ENCODE data around the gene ZNF69.

Gene ZNF69

DNA sequence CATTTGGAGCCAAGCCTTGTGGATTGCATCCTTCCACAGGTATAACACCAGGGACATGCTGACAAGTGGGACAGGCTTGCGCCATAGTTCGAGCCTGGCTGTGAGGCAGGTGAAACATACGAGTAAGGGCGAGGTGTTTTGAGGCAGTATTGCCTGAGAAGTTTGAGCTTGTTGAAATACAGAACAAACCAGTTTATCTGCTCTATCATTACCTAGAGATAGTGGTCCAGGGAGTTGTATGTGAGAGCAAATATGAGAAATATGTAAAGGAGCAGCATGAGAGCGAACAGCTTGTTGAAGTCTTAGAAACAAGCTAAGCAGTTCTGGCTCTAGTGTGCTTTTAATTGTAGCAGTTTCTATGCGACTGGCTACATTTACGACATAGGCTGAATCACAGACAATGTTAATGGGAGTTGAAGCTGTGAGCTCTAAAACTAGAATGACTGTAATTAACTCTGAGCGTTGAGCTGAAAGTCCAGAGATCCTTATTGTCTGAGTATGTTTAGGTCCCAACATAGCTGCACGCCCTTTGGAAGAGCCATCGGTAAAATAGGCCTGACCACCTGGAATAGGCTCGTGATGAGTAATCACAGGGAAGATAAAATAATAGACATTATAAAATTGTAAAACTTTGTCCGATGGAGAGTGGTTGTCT lies 30.9 kb upstream of the ZNF69 start:
- no peak for TF ChIP-seq SIN3A (IDR thresholded peaks at IDR 0.05; ENCODE audit: borderline replicate concordance, insufficient read depth, low read length)
- TF ChIP-seq, protein P1, sequence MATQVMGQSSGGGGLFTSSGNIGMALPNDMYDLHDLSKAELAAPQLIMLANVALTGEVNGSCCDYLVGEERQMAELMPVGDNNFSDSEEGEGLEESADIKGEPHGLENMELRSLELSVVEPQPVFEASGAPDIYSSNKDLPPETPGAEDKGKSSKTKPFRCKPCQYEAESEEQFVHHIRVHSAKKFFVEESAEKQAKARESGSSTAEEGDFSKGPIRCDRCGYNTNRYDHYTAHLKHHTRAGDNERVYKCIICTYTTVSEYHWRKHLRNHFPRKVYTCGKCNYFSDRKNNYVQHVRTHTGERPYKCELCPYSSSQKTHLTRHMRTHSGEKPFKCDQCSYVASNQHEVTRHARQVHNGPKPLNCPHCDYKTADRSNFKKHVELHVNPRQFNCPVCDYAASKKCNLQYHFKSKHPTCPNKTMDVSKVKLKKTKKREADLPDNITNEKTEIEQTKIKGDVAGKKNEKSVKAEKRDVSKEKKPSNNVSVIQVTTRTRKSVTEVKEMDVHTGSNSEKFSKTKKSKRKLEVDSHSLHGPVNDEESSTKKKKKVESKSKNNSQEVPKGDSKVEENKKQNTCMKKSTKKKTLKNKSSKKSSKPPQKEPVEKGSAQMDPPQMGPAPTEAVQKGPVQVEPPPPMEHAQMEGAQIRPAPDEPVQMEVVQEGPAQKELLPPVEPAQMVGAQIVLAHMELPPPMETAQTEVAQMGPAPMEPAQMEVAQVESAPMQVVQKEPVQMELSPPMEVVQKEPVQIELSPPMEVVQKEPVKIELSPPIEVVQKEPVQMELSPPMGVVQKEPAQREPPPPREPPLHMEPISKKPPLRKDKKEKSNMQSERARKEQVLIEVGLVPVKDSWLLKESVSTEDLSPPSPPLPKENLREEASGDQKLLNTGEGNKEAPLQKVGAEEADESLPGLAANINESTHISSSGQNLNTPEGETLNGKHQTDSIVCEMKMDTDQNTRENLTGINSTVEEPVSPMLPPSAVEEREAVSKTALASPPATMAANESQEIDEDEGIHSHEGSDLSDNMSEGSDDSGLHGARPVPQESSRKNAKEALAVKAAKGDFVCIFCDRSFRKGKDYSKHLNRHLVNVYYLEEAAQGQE (IDR thresholded peaks at IDR 0.05; ENCODE audit: insufficient read depth in 1 of 2, low read depth in 2 of 2, low read length in 2 of 2), result no peak
- no peak for TF ChIP-seq FOXP2 (optimal IDR thresholded peaks at IDR 0.05; ENCODE audit: borderline replicate concordance, extremely low read depth, extremely low read length, insufficient read depth)
- TF ChIP-seq POLR2AphosphoS5 (IDR thresholded peaks at IDR 0.05; ENCODE audit: low read depth, low read length), result no peak
- TF ChIP-seq TAF1 (IDR thresholded peaks at IDR 0.05; ENCODE audit: borderline replicate concordance, insufficient read depth, low read length), result no peak

DNA sequence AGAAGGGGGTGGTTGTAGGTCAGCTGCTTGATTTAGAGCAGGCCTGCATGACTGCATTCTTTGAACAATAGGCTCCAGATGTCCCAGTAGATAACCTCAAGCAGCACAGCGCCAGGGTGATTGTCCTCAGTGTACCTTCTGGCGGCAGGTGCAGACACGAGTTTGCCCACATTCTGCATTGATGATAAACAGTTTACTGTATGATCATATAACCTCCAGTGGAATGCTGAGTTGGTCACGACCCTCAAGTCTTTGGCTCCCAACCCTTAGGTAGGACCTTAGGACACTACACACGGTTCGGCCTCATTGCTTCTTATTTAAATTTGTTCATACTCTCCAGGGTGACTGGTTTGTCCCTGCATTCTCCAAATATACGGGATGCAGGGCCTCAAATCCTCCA lies 26.9 kb upstream of the ZNF69 start:
- TF ChIP-seq TAF1 (IDR thresholded peaks at IDR 0.05; ENCODE audit: borderline replicate concordance, insufficient read depth, low read length) (no peak), POLR2AphosphoS5 (IDR thresholded peaks at IDR 0.05; ENCODE audit: low read depth, low read length) (no peak), FOXP2 (optimal IDR thresholded peaks at IDR 0.05; ENCODE audit: borderline replicate concordance, extremely low read depth, extremely low read length, insufficient read depth) (no peak), SIN3A (IDR thresholded peaks at IDR 0.05; ENCODE audit: borderline replicate concordance, insufficient read depth, low read length) (no peak)
- TF ChIP-seq, protein P1 (IDR thresholded peaks at IDR 0.05; ENCODE audit: insufficient read depth in 1 of 2, low read depth in 2 of 2, low read length in 2 of 2), result no peak

DNA sequence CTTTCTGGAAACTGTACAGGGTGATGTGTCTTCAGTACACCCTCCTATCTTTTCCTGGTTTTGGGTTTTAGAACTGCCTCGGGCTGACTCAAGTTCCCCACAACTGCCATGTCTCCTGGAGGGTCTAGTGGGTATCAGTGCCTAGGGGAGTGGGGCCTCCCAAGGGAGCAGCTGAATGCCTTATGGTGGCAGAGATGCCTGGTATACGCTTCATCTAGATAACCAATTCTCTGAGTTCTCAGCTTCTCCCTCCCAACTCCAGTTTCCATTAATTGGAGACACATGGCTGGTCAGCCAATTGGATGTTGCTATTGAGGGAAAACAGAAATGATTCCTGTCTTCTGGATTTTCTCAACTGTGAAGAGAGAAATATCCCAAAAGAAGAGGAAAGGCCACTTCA lies 26.3 kb upstream of the ZNF69 start:
- TF ChIP-seq, protein P1 (IDR thresholded peaks at IDR 0.05; ENCODE audit: insufficient read depth in 1 of 2, low read depth in 2 of 2, low read length in 2 of 2), result no peak
- TF ChIP-seq POLR2AphosphoS5 (IDR thresholded peaks at IDR 0.05; ENCODE audit: low read depth, low read length) (no peak), FOXP2 (optimal IDR thresholded peaks at IDR 0.05; ENCODE audit: borderline replicate concordance, extremely low read depth, extremely low read length, insufficient read depth) (no peak), TAF1 (IDR thresholded peaks at IDR 0.05; ENCODE audit: borderline replicate concordance, insufficient read depth, low read length) (no peak), SIN3A (IDR thresholded peaks at IDR 0.05; ENCODE audit: borderline replicate concordance, insufficient read depth, low read length) (no peak)

DNA sequence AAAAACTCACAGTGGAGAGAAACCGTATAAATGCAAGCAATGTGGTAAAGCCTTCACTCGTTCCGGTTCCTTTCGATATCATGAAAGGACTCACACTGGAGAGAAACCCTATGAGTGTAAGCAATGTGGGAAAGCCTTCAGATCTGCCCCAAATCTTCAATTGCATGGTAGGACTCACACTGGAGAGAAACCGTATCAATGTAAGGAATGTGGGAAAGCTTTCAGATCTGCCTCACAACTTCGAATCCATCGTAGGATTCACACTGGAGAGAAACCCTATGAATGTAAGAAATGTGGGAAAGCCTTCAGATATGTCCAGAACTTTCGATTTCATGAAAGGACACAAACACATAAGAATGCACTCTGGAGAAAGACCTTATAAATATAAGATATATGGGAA lies 19.4 kb upstream of the ZNF69 start:
- no peak for TF ChIP-seq SIN3A (IDR thresholded peaks at IDR 0.05; ENCODE audit: borderline replicate concordance, insufficient read depth, low read length)
- TF ChIP-seq, protein P1 (IDR thresholded peaks at IDR 0.05; ENCODE audit: insufficient read depth in 1 of 2, low read depth in 2 of 2, low read length in 2 of 2), result no peak
- TF ChIP-seq FOXP2 (optimal IDR thresholded peaks at IDR 0.05; ENCODE audit: borderline replicate concordance, extremely low read depth, extremely low read length, insufficient read depth), result no peak
- no peak for TF ChIP-seq POLR2AphosphoS5 (IDR thresholded peaks at IDR 0.05; ENCODE audit: low read depth, low read length)
- no peak for TF ChIP-seq TAF1 (IDR thresholded peaks at IDR 0.05; ENCODE audit: borderline replicate concordance, insufficient read depth, low read length)
